CD4-positive, alpha-beta T cell (primary cell): ENCODE measurements around the gene NAV2. TPM values are rescaled to one million over a fixed set of nuclear protein-coding genes. Genes with fewer than 3 reads are reported as not detected.

Source experiments
- ATAC-seq: fragments of 200-7000 bp; cut with Tn5 transposase; one replicate; pipeline ENCODE4 v1.10.0; 2022; ENCODE audit warnings: mild to moderate bottlenecking; ENCODE audit not compliant: poor library complexity
- CTCF ChIA-PET: fragments of 350-600 bp; sonication (Branson Sonifier 250); formaldehyde crosslinking; loops from one replicate; lab custom pipeline; 2021; ENCODE audit warnings: antibody characterized with exemption, inconsistent platforms; lab: Charles Lee
- POLR2A ChIA-PET: fragments of 350-600 bp; sonication (Branson Sonifier 250); formaldehyde crosslinking; loops from one replicate; lab custom pipeline; 2021; ENCODE audit warnings: antibody characterized with exemption, inconsistent platforms; lab: Charles Lee
- DNase-seq, 14 experiments: peaks; one replicate each; pipeline ENCODE4 v3.0.0-alpha.2; 2013 to 2020; ENCODE audit warnings: mixed read lengths in 2 of 14
- H3K27ac ChIP-seq, 2 donors: one replicate each; pipeline versions ENCODE4 v1.5.1 to v1.7.0; 2013; ENCODE audit warnings: low read length in 2 of 2, low read depth in 1 of 2, mild to moderate bottlenecking in 1 of 2
- H3K27me3 ChIP-seq, 2 experiments: 1 replicate in 1 of 2; 2 replicates in 1 of 2; pipeline versions ENCODE4 v1.6.1 to v1.7.0; 2013; ENCODE audit warnings: low read length in 2 of 2, control low read depth in 1 of 2, mild to moderate bottlenecking in 1 of 2, moderate library complexity in 1 of 2; ENCODE audit not compliant: insufficient read depth in 2 of 2, control insufficient read depth in 1 of 2
- H3K36me3 ChIP-seq: one replicate; pipeline ENCODE4 v1.6.1; 2013; ENCODE audit warnings: low read length, control low read depth; ENCODE audit not compliant: insufficient read depth
- H3K4me1 ChIP-seq: one replicate; pipeline ENCODE4 v1.6.1; 2013; ENCODE audit warnings: low read length, control low read depth; ENCODE audit not compliant: insufficient read depth
- H3K4me3 ChIP-seq: one replicate; pipeline ENCODE4 v1.5.1; 2013; ENCODE audit warnings: mild to moderate bottlenecking, low read length, moderate library complexity
- H3K9me3 ChIP-seq, 2 experiments: 1 replicate in 1 of 2; 2 replicates in 1 of 2; pipeline versions ENCODE4 v1.6.1 to v1.7.0; 2013; ENCODE audit warnings: low read length in 2 of 2, mild to moderate bottlenecking in 2 of 2, control low read depth in 1 of 2, moderate library complexity in 1 of 2; ENCODE audit not compliant: control insufficient read depth in 1 of 2, insufficient read depth in 1 of 2
- H3K27ac Mint-ChIP-seq: one replicate; pipeline ENCODE4 v1.8.0; 2020; ENCODE audit warnings: mixed read lengths
- H3K27me3 Mint-ChIP-seq: one replicate; pipeline ENCODE4 v1.8.0; 2021; ENCODE audit warnings: mixed read lengths
- H3K36me3 Mint-ChIP-seq: one replicate; pipeline ENCODE4 v1.8.0; 2021; ENCODE audit warnings: low read depth, mixed read lengths
- H3K4me1 Mint-ChIP-seq: one replicate; pipeline ENCODE4 v1.8.0; 2021; ENCODE audit warnings: low read depth, mixed read lengths
- H3K4me3 Mint-ChIP-seq: one replicate; pipeline ENCODE4 v1.8.0; 2020; ENCODE audit warnings: mild to moderate bottlenecking, mixed read lengths
- H3K9me3 Mint-ChIP-seq: one replicate; pipeline ENCODE4 v1.8.0; 2020; ENCODE audit warnings: mixed read lengths
- CTCF ChIP-seq: fragments of 200-600 bp; IDR thresholded peaks from one replicate; pipeline ENCODE4 v1.8.0; 2022; ENCODE audit warnings: antibody characterized with exemption, mild to moderate bottlenecking
- intact Hi-C, 2 experiments: fragments of 100-400 bp; cut with DNase I in 1 of 2; cut with micrococcal nuclease in 1 of 2; formaldehyde crosslinking; loops; one replicate each; pipeline versions ENCODE4 v1.15.1 to v1.9.0; 2023 to 2025; cut with DNase I, micrococcal nuclease
- total RNA-seq, 174 experiments: library from RNA in 2 of 174; stranded (reverse) in 2 of 174; gene quantifications; one replicate each; pipeline ENCODE4 v1.2.3 and lab custom pipeline; 2021 to 2026

The NAV2 gene
- total RNA-seq, 2 experiments from 2014 or later = 0.55 to 0.64 TPM

GRCh38 chr11:19718951-19719350, 6.3 kb downstream of the NAV2 start:
- no peak overlapping the region for H3K4me3 ChIP-seq
- Mint-ChIP-seq H3K27ac (no peak overlapping the region), H3K4me3 (no peak overlapping the region), H3K27me3 (peaks cover 40% of the 10 kb centered on the region), H3K36me3 (no peaks in the 10 kb centered on the region), H3K4me1 (peaks cover 29% of the 10 kb centered on the region), H3K9me3 (no peaks in the 10 kb centered on the region)
- peaks cover 29% of the 10 kb centered on the region for H3K4me1 ChIP-seq
- no peak for DNase-seq
- peaks cover 0 to 4% of the 10 kb centered on the region in 2 experiments for H3K9me3 ChIP-seq
- CTCF ChIA-PET = no interaction called here
- intact Hi-C loops = loop anchor here in 1 of 2 experiments (10.0 kb wide), 1 partner anchor 666 kb away; the partner anchor contains the start of gene PRMT3
- no peaks in the 10 kb centered on the region for H3K36me3 ChIP-seq
- H3K27me3 ChIP-seq = peaks cover 14 to 18% of the 10 kb centered on the region in 2 experiments
- no peak overlapping the region for H3K27ac ChIP-seq
- ATAC-seq = no peak
- TF ChIP-seq CTCF = no peak
- POLR2A ChIA-PET = no interaction called here

- Mint-ChIP-seq H3K4me3 (no peak overlapping the region), H3K36me3 (no peaks in the 10 kb centered on the region), H3K27me3 (peaks cover 30% of the 10 kb centered on the region), H3K27ac (no peak overlapping the region), H3K4me1 (peaks cover 31% of the 10 kb centered on the region), H3K9me3 (no peaks in the 10 kb centered on the region)
- H3K4me3 ChIP-seq = no peak overlapping the region
- H3K27me3 ChIP-seq = peaks cover 4 to 8% of the 10 kb centered on the region in 2 experiments
- DNase-seq (no peak), ATAC-seq (no peak)
- no peaks in the 10 kb centered on the region for H3K9me3 ChIP-seq
- H3K36me3 ChIP-seq = no peaks in the 10 kb centered on the region
- H3K4me1 ChIP-seq = peaks cover 29% of the 10 kb centered on the region
- TF ChIP-seq CTCF = no peak
- H3K27ac ChIP-seq = no peak overlapping the region
- intact Hi-C loops = loop anchor here in 1 of 2 experiments (10.0 kb wide), 1 partner anchor 665 kb away; the partner anchor contains the start of gene PRMT3
- ChIA-PET POLR2A (no interaction called here), CTCF (interaction anchor here (2.4 kb wide), 1 partner anchor 23 kb away, joined by 4 read pairs; no protein-coding TSS in a partner anchor)
These were observed 7.3 kb downstream of the NAV2 start for GRCh38 chr11:19719960-19720359.

- TF ChIP-seq CTCF = no peak
- Mint-ChIP-seq H3K36me3 (no peaks in the 10 kb centered on the region), H3K4me1 (peaks cover 29% of the 10 kb centered on the region), H3K27ac (no peak overlapping the region), H3K27me3 (peaks cover 18% of the 10 kb centered on the region), H3K4me3 (no peak overlapping the region), H3K9me3 (no peaks in the 10 kb centered on the region)
- Histone ChIP-seq H3K9me3 (no peaks in the 10 kb centered on the region), H3K4me1 (peaks cover 31% of the 10 kb centered on the region), H3K27me3 (no peaks in the 10 kb centered on the region), H3K27ac (no peak overlapping the region), H3K36me3 (no peaks in the 10 kb centered on the region), H3K4me3 (no peak overlapping the region)
- CTCF ChIA-PET = interaction anchor here (2.4 kb wide), 1 partner anchor 21 kb away, joined by 4 read pairs; no protein-coding TSS in a partner anchor
- POLR2A ChIA-PET = no interaction called here
- DNase-seq = no peak
- ATAC-seq = no peak
- intact Hi-C loops = no loop called here
These were observed 8.5 kb downstream of the NAV2 start for GRCh38 chr11:19721176-19721575.
